BLaER1 treated with 17β-estradiol and CSF1 and Interleukin-3, amounts not matched to agents 10 nM and 100 nM (cell line): ENCODE measurements around the gene PTEN.
A peak's percentile ranks its signal among the peaks of the same experiment; 100 is the strongest.

ENCODE experiments used
- H3K27ac ChIP-seq, 11 experiments: shearing (Covaris generic); formaldehyde crosslinking; 2 replicates each; pipeline ENCODE4 v1.8.1; 2022
- H3K27me3 ChIP-seq, 11 experiments: shearing (Covaris generic); formaldehyde crosslinking; 2 replicates each; pipeline ENCODE4 v1.8.1; 2022
- H3K36me3 ChIP-seq, 11 experiments: shearing (Covaris generic); formaldehyde crosslinking; 2 replicates each; pipeline ENCODE4 v1.8.1; 2022
- H3K4me1 ChIP-seq, 10 experiments: shearing (Covaris generic); formaldehyde crosslinking; 2 replicates each; pipeline ENCODE4 v1.8.1; 2022
- H3K4me2 ChIP-seq, 11 experiments: shearing (Covaris generic); formaldehyde crosslinking; 2 replicates each; pipeline ENCODE4 v1.8.1; 2022
- H3K4me3 ChIP-seq, 10 experiments: shearing (Covaris generic); formaldehyde crosslinking; 2 replicates each; pipeline ENCODE4 v1.8.1; 2022
- H3K9ac ChIP-seq, 11 experiments: shearing (Covaris generic); formaldehyde crosslinking; 2 replicates each; pipeline ENCODE4 v1.8.1; 2022
- H3K9me3 ChIP-seq, 11 experiments: shearing (Covaris generic); formaldehyde crosslinking; replicated peaks in 1 of 11; 2 replicates each; pipeline ENCODE4 v1.8.1; 2022
- H4K20me1 ChIP-seq, 11 experiments: shearing (Covaris generic); formaldehyde crosslinking; 2 replicates each; pipeline ENCODE4 v1.8.1; 2022
- Cebpa-rat ChIP-seq, 11 experiments: shearing (Covaris generic); IDR thresholded peaks; 2 replicates each; pipeline ENCODE4 v1.8.1; 2022

The PTEN gene

GRCh38 chr10:87863053-87863943, at the start of gene PTEN, which contains the start of gene KLLN:
Gene PTEN, plus strand, starts transcription at chr10:87863625. Its CDS starts 845 bp downstream, at chr10:87864470.
Gene KLLN, minus strand, starts transcription at chr10:87863533. Its CDS starts 1,046 bp downstream, at chr10:87862487.
- no peaks in the 10 kb centered on the region for H3K27me3 ChIP-seq
- H3K36me3 ChIP-seq = peaks cover 0 to 7% (median 0%) of the 10 kb centered on the region in 11 experiments; a peak in 2 of 22 replicates
- peak within 1 kb of the TSS; percentile 93 to 98 (median 96) for H3K9ac ChIP-seq
- no peak for TF ChIP-seq Cebpa-rat (IDR thresholded peaks at IDR 0.05)
- H4K20me1 ChIP-seq = peaks cover 40 to 46% (median 43%) of the 10 kb centered on the region in 11 experiments
- H3K27ac ChIP-seq = peak within 1 kb of the TSS; percentile 83 to 98 (median 96)
- H3K4me1 ChIP-seq = peaks cover 15 to 23% (median 18%) of the 10 kb centered on the region in 10 experiments
- no peaks in the 10 kb centered on the region for H3K9me3 ChIP-seq
- H3K4me3 ChIP-seq = peak within 1 kb of the TSS; percentile 73 to 91 (median 84)
- H3K4me2 ChIP-seq = peak within 1 kb of the TSS; percentile 84 to 98 (median 94)

GRCh38 chr10:87816163-87816897, 47.1 kb upstream of the PTEN start:
- Histone ChIP-seq H3K9ac (peak overlapping the region in 2 of 11 experiments; percentile 89 to 93; a peak in 2 of 22 replicates), H4K20me1 (peaks cover 0 to 14% (median 7%) of the 10 kb centered on the region in 11 experiments; a peak in 6 of 22 replicates), H3K4me3 (peak overlapping the region; percentile 75 to 89 (median 84); a peak in 19 of 20 replicates), H3K4me2 (peak overlapping the region; percentile 84 to 98 (median 93)), H3K27me3 (no peaks in the 10 kb centered on the region), H3K27ac (peak overlapping the region in 2 of 11 experiments; percentile 89 to 94; a peak in 3 of 22 replicates), H3K4me1 (peaks cover 20 to 31% (median 27%) of the 10 kb centered on the region in 10 experiments), H3K9me3 (peaks cover 0 to 19% (median 13%) of the 10 kb centered on the region in 11 experiments; a peak in 16 of 22 replicates), H3K36me3 (peaks cover 28 to 44% (median 32%) of the 10 kb centered on the region in 11 experiments)
- TF ChIP-seq Cebpa-rat (IDR thresholded peaks at IDR 0.05) = no peak

GRCh38 chr10:87816898-87817608, 46.4 kb upstream of the PTEN start:
- Histone ChIP-seq H4K20me1 (peaks cover 0 to 14% (median 7%) of the 10 kb centered on the region in 11 experiments; a peak in 6 of 22 replicates), H3K27ac (peak overlapping the region; percentile 83 to 94 (median 89))

GRCh38 chr10:87817609-87818504, 45.6 kb upstream of the PTEN start, which contains the start of gene ATAD1:
Gene ATAD1, minus strand, starts transcription at chr10:87818226. Its CDS starts 3,627 bp downstream, at chr10:87814599.
- Histone ChIP-seq H3K27ac (peak within 1 kb of the TSS; percentile 83 to 94 (median 89)), H4K20me1 (peaks cover 0 to 14% (median 7%) of the 10 kb centered on the region in 11 experiments; a peak in 6 of 22 replicates), H3K4me3 (peak within 1 kb of the TSS; percentile 75 to 89 (median 84)), H3K27me3 (no peaks in the 10 kb centered on the region), H3K9me3 (peaks cover 0 to 4% (median 0%) of the 10 kb centered on the region in 11 experiments; a peak in 3 of 22 replicates), H3K4me1 (peaks cover 20 to 31% (median 27%) of the 10 kb centered on the region in 10 experiments), H3K4me2 (peak within 1 kb of the TSS; percentile 84 to 98 (median 93)), H3K9ac (peak within 1 kb of the TSS; percentile 82 to 93 (median 89)), H3K36me3 (peaks cover 13 to 28% (median 16%) of the 10 kb centered on the region in 11 experiments; a peak in 20 of 22 replicates)
- TF ChIP-seq Cebpa-rat (IDR thresholded peaks at IDR 0.05) = no peak

More at GRCh38 chr10:87816898-87817608, 46.4 kb upstream of the PTEN start:
- Histone ChIP-seq H3K4me2 (peak overlapping the region; percentile 84 to 98 (median 93)), H3K36me3 (peaks cover 21 to 36% (median 24%) of the 10 kb centered on the region in 11 experiments), H3K4me3 (peak overlapping the region; percentile 75 to 89 (median 84)), H3K4me1 (peaks cover 20 to 31% (median 27%) of the 10 kb centered on the region in 10 experiments), H3K9me3 (peaks cover 0 to 12% (median 8%) of the 10 kb centered on the region in 11 experiments; a peak in 16 of 22 replicates), H3K27me3 (no peaks in the 10 kb centered on the region), H3K9ac (peak overlapping the region; percentile 82 to 93 (median 89))
- TF ChIP-seq Cebpa-rat (IDR thresholded peaks at IDR 0.05) = no peak

GRCh38 chr10:87818505-87819288, 44.7 kb upstream of the PTEN start:
- Histone ChIP-seq H3K9me3 (no peaks in the 10 kb centered on the region), H3K27ac (peak overlapping the region; percentile 14 to 94 (median 89); a peak in 19 of 22 replicates), H3K4me1 (peaks cover 20 to 31% (median 27%) of the 10 kb centered on the region in 10 experiments), H3K36me3 (peaks cover 7 to 20% (median 8%) of the 10 kb centered on the region in 11 experiments; a peak in 18 of 22 replicates), H3K4me3 (peak overlapping the region; percentile 75 to 89 (median 84)), H3K27me3 (no peaks in the 10 kb centered on the region), H4K20me1 (peaks cover 0 to 14% (median 7%) of the 10 kb centered on the region in 11 experiments; a peak in 6 of 22 replicates), H3K4me2 (peak overlapping the region; percentile 84 to 98 (median 93)), H3K9ac (peak overlapping the region; percentile 82 to 93 (median 89))
- no peak for TF ChIP-seq Cebpa-rat (IDR thresholded peaks at IDR 0.05)

GRCh38 chr10:87819289-87819585, 44.2 kb upstream of the PTEN start:
- no peak for TF ChIP-seq Cebpa-rat (IDR thresholded peaks at IDR 0.05)
- H3K9me3 ChIP-seq = no peaks in the 10 kb centered on the region
- H3K4me2 ChIP-seq = peak overlapping the region; percentile 84 to 98 (median 93); a peak in 20 of 22 replicates
- H4K20me1 ChIP-seq = peaks cover 0 to 14% (median 7%) of the 10 kb centered on the region in 11 experiments; a peak in 6 of 22 replicates
- peaks cover 2 to 15% (median 3%) of the 10 kb centered on the region in 11 experiments; a peak in 15 of 22 replicates for H3K36me3 ChIP-seq
- H3K9ac ChIP-seq = no peak overlapping the region
- H3K27me3 ChIP-seq = no peaks in the 10 kb centered on the region
- peak overlapping the region in 1 of 10 experiments; percentile 87; a peak in 5 of 20 replicates for H3K4me3 ChIP-seq
- no peak overlapping the region for H3K27ac ChIP-seq
- peaks cover 20 to 31% (median 27%) of the 10 kb centered on the region in 10 experiments for H3K4me1 ChIP-seq
